ENCODE data around the gene SOHLH1.

DNA sequence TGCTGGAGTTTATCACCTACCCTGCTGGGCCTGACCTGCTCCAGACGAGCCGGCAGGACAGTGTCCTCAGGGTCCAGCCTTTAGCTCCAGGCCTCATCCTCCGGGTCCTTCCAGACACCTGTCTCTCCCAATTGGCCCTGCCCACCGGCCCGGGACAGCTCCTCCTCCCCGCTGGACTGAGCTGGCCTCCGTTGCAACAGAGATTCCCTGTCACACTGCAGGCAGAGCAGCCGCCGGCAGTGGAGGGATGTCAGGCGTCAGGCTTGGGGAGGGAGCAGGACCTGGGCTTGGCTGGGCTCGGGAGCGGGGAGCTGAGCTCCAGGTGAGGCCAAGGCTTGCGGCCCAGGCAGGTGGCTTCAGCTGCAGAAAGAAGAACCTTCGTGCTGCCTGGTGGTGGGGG is 4.4 kb upstream of the SOHLH1 start:
- TF ChIP-seq POLR2A (IDR thresholded peaks at IDR 0.05; ENCODE audit: low read length) = no peak
- TF ChIP-seq GATA1 (IDR thresholded peaks at IDR 0.05; ENCODE audit: low read depth, low read length) = no peak
